NCI-H2196 treated with DMSO at 0.1 percent for 48 hours (cell line): ENCODE results near the gene GALNT5.
A peak's percentile ranks its signal among the peaks of the same experiment; 100 is the strongest.
"Not testable (repeated sequence)": the region's sequence is repeated elsewhere in the genome, so short reads cannot be mapped to it uniquely, and the experiment has no call there.

Experiments
- DNase-seq: peaks from one replicate; lab custom pipeline; 2025; ENCODE audit not compliant: unreplicated experiment; lab: John Stamatoyannopoulos, UW

The GALNT5 gene

GRCh38 chr2:157326698-157327097 is 69.2 kb downstream of the GALNT5 start:
- no peak for DNase-seq

- DNase-seq: no peak
Measured at GRCh38 chr2:157327200-157327599, 69.7 kb downstream of the GALNT5 start.

GRCh38 chr2:157327621-157328500 is 70.4 kb downstream of the GALNT5 start:
- DNase-seq: peak; percentile 39

- DNase-seq: peak; percentile 52
Measured at GRCh38 chr2:157329524-157329923, 72.0 kb downstream of the GALNT5 start.

GRCh38 chr2:157333304-157334047 is 76.0 kb downstream of the GALNT5 start:
- no peak for DNase-seq

GRCh38 chr2:157334335-157334734 is 76.8 kb downstream of the GALNT5 start:
- no peak for DNase-seq

- DNase-seq: no peak
Measured at GRCh38 chr2:157334797-157335196, 77.3 kb downstream of the GALNT5 start.

GRCh38 chr2:157336137-157337010 is 78.9 kb downstream of the GALNT5 start:
- no peak for DNase-seq

- DNase-seq: no peak
Measured at GRCh38 chr2:157337978-157338377, 80.5 kb downstream of the GALNT5 start.

- no peak for DNase-seq
Measured at GRCh38 chr2:157339965-157340655, 82.6 kb downstream of the GALNT5 start.

- DNase-seq: not testable (repeated sequence)
Measured at GRCh38 chr2:157341381-157341780, 83.9 kb downstream of the GALNT5 start.

- DNase-seq: no peak
Measured at GRCh38 chr2:157345647-157346389, 88.3 kb downstream of the GALNT5 start.

- no peak for DNase-seq
Measured at GRCh38 chr2:157348291-157348921, 90.9 kb downstream of the GALNT5 start.

- DNase-seq: no peak
Measured at GRCh38 chr2:157349949-157350515, 92.5 kb downstream of the GALNT5 start.

- no peak for DNase-seq
Measured at GRCh38 chr2:157355618-157356017, 98.1 kb downstream of the GALNT5 start.

- DNase-seq: no peak
Measured at GRCh38 chr2:157359628-157360027, 102.1 kb downstream of the GALNT5 start.

- DNase-seq: no peak
Measured at GRCh38 chr2:157361526-157361925, 104.0 kb downstream of the GALNT5 start.

GRCh38 chr2:157362627-157363026 is 105.1 kb downstream of the GALNT5 start:
- DNase-seq: no peak

GRCh38 chr2:157363612-157364101 is 106.2 kb downstream of the GALNT5 start:
- no peak for DNase-seq
